ENCODE measurements around the gene STAB1. TPM values are rescaled to one million over a fixed set of nuclear protein-coding genes. Genes with fewer than 3 reads are reported as not detected.

STAB1 gene
- total and polyA plus RNA-seq, 2 of the 13 experiments (the other 11 are each of a cell fraction or from before 2014, with no cell fraction given), result 0.09 to 0.34 TPM

DNA sequence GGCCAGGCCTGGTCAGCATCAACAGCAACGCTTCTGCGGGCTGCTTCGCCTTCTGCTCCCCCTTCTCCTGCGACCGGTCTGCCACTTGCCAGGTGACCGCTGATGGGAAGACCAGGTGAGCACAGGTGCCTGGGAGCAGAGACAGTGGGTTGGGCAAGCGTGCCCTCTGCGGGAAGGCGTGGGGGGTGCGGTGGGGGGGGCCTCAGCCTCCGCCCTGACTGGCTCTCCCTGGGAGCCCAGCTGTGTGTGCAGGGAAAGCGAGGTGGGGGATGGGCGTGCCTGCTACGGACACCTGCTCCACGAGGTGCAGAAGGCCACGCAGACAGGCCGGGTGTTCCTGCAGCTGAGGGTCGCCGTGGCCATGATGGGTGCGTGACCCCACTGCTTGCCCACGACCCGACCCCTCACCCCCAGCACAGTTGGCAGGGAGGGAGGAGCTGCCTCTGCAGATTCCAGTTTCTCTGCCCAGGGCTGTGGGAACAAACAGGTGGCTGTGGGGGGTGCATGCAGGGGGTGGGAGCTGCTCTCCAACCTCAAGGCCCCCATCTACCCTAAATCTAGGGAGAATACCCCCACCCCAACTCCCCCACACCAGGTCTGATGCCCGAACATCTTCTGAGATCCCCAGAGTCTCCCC, 8.8 kb downstream of the STAB1 start:
- Histone ChIP-seq H3K36me3 (replicated peaks in 1 of 2; ENCODE audit: control insufficient read depth in 1 of 2, insufficient read depth in 2 of 2, low read length in 2 of 2) (no peaks in the 10 kb centered on the region), H3K9me3 (ENCODE audit: low read length) (no peaks in the 10 kb centered on the region), H2AFZ (ENCODE audit: low read length) (no peak overlapping the region), H3K4me3 (replicated peaks in 1 of 3; ENCODE audit: insufficient read depth in 1 of 3, low read depth in 2 of 3, low read length in 3 of 3) (no peak overlapping the region), H3K27ac (ENCODE audit: extremely low read length, insufficient read depth, low read length) (no peak overlapping the region), H3K79me2 (ENCODE audit: insufficient read depth, low read length) (no peaks in the 10 kb centered on the region), H3K4me2 (ENCODE audit: low read depth, low read length) (no peak overlapping the region; the same call in 1 of the 2 replicates), H4K20me1 (ENCODE audit: insufficient read depth, low read length) (no peaks in the 10 kb centered on the region), H3K4me1 (ENCODE audit: insufficient read depth, low read length) (peaks cover 19% of the 10 kb centered on the region), H3K27me3 (ENCODE audit: control insufficient read depth in 1 of 2, insufficient read depth in 2 of 2, low read length in 2 of 2) (peaks cover 8 to 52% of the 10 kb centered on the region in 2 experiments; a peak in 4 of 5 replicates), H3K9ac (ENCODE audit: insufficient read depth, low read depth, low read length) (no peak overlapping the region)
- no peak for ATAC-seq
- intact Hi-C loops (cut with micrococcal nuclease; ENCODE audit: unreplicated experiment) (no loop called here), in situ Hi-C loops (cut with HindIII; ENCODE audit: extremely low pct_ligation_motif_present, low pct_unique_long_range_greater_than_20kb) (no loop called here)
- ChIA-PET CTCF (ENCODE audit: low intra/inter-chr PET ratio, low total read pairs) (no interaction called here), POLR2A (no interaction called here)
- TF ChIP-seq TCF12 (IDR thresholded peaks at IDR 0.05), result no peak
- TF ChIP-seq TCF12 (CRISPR knock-in tag; IDR thresholded peaks at IDR 0.05), result no peak
- TF ChIP-seq, protein P1, sequence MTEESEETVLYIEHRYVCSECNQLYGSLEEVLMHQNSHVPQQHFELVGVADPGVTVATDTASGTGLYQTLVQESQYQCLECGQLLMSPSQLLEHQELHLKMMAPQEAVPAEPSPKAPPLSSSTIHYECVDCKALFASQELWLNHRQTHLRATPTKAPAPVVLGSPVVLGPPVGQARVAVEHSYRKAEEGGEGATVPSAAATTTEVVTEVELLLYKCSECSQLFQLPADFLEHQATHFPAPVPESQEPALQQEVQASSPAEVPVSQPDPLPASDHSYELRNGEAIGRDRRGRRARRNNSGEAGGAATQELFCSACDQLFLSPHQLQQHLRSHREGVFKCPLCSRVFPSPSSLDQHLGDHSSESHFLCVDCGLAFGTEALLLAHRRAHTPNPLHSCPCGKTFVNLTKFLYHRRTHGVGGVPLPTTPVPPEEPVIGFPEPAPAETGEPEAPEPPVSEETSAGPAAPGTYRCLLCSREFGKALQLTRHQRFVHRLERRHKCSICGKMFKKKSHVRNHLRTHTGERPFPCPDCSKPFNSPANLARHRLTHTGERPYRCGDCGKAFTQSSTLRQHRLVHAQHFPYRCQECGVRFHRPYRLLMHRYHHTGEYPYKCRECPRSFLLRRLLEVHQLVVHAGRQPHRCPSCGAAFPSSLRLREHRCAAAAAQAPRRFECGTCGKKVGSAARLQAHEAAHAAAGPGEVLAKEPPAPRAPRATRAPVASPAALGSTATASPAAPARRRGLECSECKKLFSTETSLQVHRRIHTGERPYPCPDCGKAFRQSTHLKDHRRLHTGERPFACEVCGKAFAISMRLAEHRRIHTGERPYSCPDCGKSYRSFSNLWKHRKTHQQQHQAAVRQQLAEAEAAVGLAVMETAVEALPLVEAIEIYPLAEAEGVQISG (CRISPR knock-in tag; IDR thresholded peaks at IDR 0.05), result no peak
- TF ChIP-seq, protein P2, sequence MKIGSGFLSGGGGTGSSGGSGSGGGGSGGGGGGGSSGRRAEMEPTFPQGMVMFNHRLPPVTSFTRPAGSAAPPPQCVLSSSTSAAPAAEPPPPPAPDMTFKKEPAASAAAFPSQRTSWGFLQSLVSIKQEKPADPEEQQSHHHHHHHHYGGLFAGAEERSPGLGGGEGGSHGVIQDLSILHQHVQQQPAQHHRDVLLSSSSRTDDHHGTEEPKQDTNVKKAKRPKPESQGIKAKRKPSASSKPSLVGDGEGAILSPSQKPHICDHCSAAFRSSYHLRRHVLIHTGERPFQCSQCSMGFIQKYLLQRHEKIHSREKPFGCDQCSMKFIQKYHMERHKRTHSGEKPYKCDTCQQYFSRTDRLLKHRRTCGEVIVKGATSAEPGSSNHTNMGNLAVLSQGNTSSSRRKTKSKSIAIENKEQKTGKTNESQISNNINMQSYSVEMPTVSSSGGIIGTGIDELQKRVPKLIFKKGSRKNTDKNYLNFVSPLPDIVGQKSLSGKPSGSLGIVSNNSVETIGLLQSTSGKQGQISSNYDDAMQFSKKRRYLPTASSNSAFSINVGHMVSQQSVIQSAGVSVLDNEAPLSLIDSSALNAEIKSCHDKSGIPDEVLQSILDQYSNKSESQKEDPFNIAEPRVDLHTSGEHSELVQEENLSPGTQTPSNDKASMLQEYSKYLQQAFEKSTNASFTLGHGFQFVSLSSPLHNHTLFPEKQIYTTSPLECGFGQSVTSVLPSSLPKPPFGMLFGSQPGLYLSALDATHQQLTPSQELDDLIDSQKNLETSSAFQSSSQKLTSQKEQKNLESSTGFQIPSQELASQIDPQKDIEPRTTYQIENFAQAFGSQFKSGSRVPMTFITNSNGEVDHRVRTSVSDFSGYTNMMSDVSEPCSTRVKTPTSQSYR (CRISPR knock-in tag; IDR thresholded peaks at IDR 0.05; ENCODE audit: borderline replicate concordance), result 0 out of 2 replicates have a peak, but pooled peaks have one; percentile 38
- TF ChIP-seq ZNF225 (CRISPR knock-in tag; IDR thresholded peaks at IDR 0.05), result no peak
- TF ChIP-seq, protein P3, sequence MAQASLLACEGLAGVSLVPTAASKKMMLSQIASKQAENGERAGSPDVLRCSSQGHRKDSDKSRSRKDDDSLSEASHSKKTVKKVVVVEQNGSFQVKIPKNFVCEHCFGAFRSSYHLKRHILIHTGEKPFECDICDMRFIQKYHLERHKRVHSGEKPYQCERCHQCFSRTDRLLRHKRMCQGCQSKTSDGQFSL (CRISPR knock-in tag; IDR thresholded peaks at IDR 0.05), result 0 out of 2 replicates have a peak, but pooled peaks have one; percentile 46
- TF ChIP-seq ZNF263 (CRISPR knock-in tag; IDR thresholded peaks at IDR 0.05), result no peak
- DNase-seq (ENCODE audit: low spot score), result no peak
- no TSS peak for BruUV-seq (replicated peaks)
- no peak for FAIRE-seq
- WGBS (ENCODE audit: low lambda C conversion rate), result 10% methylated on average over 8 of the region's 23 CpGs

Measured in HepG2 (cell line).